Stomach (tissue), 4 donors: ENCODE results near the gene RENBP.

Source experiments
- POLR2A ChIP-seq, 4 donors: fragments of 450-650 bp; IDR thresholded peaks; one replicate each; pipeline ENCODE4 v1.6.1; 2016; ENCODE audit warnings: antibody characterized with exemption in 4 of 4, control low read depth in 2 of 4, mild to moderate bottlenecking in 1 of 4, moderate library complexity in 1 of 4
- POLR2AphosphoS5 ChIP-seq, 3 donors: sonication (generic); formaldehyde crosslinking; IDR thresholded peaks; one replicate each; pipeline ENCODE4 v1.6.1; 2016; ENCODE audit warnings: antibody characterized with exemption in 3 of 3
- TF ChIP-seq, protein P1 (sequence below), 7 experiments: fragments of 450-650 bp in 4 of 7; fragments of 200-600 bp in 3 of 7; sonication (generic) in 3 of 7; IDR thresholded peaks; one replicate each; pipeline ENCODE4 v1.5.1; 2016 to 2019; ENCODE audit warnings: antibody characterized with exemption in 7 of 7, control low read depth in 2 of 7, mild to moderate bottlenecking in 1 of 7

DNA sequence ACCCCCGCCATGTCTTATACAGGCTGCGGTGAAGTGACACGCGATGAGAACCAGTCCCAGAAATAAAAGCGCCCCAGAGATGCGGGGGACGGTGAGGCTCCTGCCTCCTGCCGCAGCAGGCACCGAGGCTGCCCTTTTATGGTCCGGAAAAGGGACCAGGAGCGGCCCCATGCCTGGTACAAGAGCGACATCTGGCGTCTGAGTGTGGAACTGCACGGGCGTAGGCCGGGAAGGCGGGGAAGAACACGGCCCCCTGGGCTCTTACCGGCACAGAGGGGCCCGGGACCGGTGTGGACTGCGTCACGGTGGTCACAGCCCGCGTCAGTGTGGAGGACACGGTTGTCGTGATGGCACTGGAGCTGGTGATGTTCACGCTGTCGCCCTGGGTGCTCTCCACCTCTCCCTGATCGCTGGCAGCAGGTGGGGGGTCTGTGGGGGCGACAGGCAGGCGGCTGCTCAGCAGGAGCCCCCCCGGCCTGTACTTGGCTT, 8.9 kb upstream of the RENBP start:
- TF ChIP-seq, protein P1, sequence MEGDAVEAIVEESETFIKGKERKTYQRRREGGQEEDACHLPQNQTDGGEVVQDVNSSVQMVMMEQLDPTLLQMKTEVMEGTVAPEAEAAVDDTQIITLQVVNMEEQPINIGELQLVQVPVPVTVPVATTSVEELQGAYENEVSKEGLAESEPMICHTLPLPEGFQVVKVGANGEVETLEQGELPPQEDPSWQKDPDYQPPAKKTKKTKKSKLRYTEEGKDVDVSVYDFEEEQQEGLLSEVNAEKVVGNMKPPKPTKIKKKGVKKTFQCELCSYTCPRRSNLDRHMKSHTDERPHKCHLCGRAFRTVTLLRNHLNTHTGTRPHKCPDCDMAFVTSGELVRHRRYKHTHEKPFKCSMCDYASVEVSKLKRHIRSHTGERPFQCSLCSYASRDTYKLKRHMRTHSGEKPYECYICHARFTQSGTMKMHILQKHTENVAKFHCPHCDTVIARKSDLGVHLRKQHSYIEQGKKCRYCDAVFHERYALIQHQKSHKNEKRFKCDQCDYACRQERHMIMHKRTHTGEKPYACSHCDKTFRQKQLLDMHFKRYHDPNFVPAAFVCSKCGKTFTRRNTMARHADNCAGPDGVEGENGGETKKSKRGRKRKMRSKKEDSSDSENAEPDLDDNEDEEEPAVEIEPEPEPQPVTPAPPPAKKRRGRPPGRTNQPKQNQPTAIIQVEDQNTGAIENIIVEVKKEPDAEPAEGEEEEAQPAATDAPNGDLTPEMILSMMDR (IDR thresholded peaks at IDR 0.05): peak in 5 of 7 experiments; percentile 87 to 99 (median 97)
- TF ChIP-seq POLR2A (IDR thresholded peaks at IDR 0.05): no peak
- TF ChIP-seq POLR2AphosphoS5 (IDR thresholded peaks at IDR 0.05): peak in 2 of 3 donors; percentile 21 to 66
